NOMO-1 (cell line): ENCODE measurements around the gene CDKN2AIPNL.
A peak's percentile ranks its signal among the peaks of the same experiment; 100 is the strongest.

Source experiments
- DNase-seq, 2 experiments: peaks; one replicate each; lab custom pipeline; 2025; ENCODE audit not compliant: unreplicated experiment in 2 of 2; lab: John Stamatoyannopoulos, UW

The CDKN2AIPNL gene, protein sequence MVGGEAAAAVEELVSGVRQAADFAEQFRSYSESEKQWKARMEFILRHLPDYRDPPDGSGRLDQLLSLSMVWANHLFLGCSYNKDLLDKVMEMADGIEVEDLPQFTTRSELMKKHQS

DNA sequence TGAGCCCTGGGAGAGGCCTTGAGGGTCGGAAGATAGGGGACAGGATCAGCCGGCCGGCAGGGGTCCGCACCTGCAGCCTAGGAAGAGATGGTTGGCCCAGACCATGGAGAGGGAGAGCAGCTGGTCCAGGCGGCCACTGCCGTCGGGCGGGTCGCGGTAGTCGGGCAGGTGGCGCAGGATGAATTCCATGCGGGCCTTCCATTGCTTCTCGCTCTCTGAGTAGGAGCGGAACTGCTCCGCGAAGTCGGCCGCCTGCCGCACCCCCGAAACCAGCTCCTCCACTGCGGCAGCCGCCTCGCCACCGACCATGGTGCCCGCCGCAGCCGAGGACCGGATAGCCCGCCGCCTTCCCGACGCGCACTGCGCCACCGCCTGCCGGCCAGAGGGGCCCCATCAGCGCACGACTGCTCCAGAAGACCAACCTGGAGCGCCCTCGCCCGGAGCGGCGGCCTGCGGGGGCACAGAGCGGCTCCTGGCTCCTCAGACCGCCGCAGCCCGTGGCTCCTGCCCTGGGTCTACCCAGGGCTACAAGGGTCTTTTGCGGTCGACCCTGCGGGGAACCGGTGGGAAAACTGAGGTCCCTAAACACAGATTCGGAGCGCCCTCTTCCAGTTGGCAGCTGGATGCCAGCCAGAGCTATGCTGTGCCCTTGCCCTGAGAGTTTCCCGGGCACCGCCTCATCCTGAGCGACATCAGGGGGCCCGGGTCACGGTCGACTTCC, at the start of gene CDKN2AIPNL:
Gene CDKN2AIPNL (minus strand): TSS at position 336 of the 721 bp plus-strand sequence. CDS start 27 bp downstream, at position 309.
- DNase-seq, result peak; percentile 86 to 92

- no peak for DNase-seq
Measured at GRCh38 chr5:134460551-134460950, 48.9 kb upstream of the CDKN2AIPNL start.

DNA sequence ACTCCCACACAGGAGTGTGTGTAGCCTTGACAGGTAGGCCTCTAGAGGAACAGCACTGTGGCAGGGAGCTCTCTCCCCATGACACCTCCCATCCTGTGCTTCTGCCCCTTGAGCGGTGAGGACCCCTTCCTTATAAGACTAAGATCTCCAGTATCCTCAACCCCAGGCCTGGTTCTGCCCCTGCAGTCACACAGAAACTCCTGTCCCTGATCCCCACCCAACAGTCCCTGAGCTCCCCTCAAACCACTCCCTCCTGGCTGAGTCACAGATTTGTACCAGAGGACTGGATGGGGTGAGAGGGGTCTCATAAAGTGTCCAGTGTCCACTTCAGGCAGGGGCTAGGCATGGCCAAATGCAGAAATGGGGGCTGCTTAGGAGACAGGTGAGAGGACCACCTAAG, 47.8 kb upstream of the CDKN2AIPNL start:
- no peak for DNase-seq

DNA sequence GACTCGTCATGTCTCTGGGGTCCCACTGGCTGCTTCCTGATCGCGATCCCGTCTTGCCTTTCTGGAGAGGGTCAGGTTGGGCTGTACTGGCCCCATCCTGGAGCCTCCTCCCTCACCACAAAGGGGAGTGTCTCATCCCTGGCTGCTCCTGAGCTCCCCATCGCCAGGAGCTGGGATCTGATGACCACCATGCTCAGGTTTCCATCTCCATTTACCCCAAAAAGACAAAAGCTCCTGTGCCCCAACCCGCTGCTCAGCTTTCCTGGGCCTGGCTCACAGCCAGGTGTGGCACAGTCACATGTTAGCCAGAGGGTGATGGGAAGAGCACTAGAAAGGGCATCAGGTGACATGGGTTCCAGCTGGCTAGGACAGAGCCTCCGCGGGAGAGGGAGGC, 47.3 kb upstream of the CDKN2AIPNL start:
- DNase-seq, result no peak

GRCh38 chr5:134458234-134459009, 46.7 kb upstream of the CDKN2AIPNL start:
- DNase-seq, result no peak

DNA sequence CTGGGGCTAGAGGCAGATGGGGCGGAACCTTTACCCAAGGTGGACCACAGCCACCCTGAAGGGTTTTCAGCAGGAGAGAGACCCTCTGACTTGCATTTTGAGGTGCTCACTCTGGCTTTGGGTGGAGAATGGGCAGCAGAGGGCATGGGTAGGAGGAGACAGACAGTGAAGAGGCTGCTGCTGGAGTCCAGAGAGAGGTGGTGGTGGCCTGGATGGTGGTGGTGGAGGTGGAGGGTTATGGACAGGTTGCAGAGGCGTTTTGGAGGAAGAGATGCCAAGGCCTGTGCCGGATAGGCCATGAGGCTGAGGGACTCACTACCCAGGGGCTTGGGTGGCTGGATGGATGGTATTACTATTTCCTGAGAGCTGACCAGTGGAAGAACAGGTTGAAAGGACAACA, 46.1 kb upstream of the CDKN2AIPNL start:
- no peak for DNase-seq

GRCh38 chr5:134456825-134457224, 45.1 kb upstream of the CDKN2AIPNL start:
- no peak for DNase-seq

GRCh38 chr5:134455466-134455865, 43.8 kb upstream of the CDKN2AIPNL start:
- no peak for DNase-seq

- no peak for DNase-seq
Measured at GRCh38 chr5:134453016-134453415, 41.3 kb upstream of the CDKN2AIPNL start.

DNA sequence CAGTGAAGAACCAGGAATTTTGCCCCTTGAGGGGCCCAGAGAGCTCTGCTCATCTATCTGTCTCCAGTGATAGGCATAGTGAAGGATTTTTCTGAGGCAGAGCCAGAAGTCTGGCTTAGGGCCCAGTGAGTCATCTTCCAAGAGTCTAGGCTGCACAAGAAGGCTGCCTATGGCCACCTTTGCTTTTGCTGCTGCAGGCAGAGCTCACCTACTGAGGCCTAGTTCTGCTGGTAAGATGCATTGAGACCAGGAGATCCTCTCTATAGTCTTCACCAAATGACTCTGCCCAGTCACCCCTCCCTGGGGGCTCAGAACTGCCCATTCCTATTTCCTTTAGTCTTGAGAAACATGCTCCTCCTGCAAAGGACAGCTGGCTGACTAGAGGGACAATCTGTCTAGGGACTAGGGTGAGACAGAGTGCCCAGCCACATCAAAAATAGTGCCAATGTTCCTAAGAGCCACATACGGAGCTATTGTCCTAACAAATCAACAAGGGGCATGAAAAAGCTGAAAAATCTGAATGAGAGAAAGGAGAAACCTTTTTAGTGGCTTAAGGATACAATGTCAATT, 40.3 kb upstream of the CDKN2AIPNL start:
- no peak for DNase-seq

GRCh38 chr5:134451225-134451935, 39.7 kb upstream of the CDKN2AIPNL start:
- no peak for DNase-seq

DNA sequence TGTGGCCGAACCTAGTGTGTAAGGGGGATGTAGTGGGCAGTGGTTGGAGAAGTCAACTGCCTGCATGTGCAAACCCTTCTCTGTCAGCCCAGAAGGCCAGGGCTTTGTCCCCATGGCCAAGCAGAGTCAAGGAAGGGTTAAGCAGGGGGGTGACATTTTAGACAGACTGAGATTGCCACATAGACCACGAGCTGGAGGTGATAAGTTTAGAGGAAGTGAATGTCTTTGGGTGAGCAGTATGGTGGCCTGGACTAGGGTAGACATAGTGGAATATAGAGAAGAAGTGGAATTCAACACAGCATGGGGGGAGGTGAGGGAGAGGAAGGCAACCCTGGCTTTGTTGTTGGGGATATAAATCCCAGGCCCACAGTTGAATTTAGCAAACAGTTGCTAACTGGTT, 38.7 kb upstream of the CDKN2AIPNL start:
- peak; percentile 24 to 51 for DNase-seq

- no peak for DNase-seq
Measured at GRCh38 chr5:134449167-134449566, 37.5 kb upstream of the CDKN2AIPNL start.

DNA sequence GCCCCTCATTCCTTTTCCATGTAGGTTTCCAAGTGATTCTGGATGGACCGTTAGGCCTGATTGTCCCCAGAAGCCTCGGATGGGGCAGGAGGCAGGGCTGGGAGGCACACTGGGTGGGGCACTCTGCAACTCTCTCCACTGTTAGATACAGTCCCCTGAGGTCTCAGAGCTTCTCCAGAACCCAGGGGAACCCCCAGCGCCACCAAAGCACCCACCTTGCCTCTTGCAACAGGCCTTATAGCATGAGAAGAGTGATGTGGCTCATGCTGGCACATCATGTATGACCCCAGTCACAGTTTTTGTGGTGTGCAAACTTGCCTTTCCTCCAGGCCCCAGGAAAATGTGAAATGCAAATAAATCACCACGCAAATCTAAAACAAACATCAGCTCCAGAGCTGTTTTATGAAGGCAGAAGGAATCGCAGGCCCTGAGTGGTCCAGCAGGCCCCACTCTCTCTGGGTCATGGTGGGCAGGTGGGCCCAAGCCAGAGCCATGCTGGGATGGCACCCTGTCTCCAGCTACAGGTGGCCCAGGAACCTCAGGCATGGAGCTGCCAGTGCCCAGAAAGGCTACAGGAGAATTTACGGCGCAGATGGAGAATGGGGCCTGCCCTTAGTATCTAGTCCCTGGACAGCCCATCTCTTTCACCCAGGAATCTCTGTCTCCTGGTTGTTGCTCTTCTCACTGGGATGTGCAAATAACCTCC, 36.3 kb upstream of the CDKN2AIPNL start:
- no peak for DNase-seq

DNA sequence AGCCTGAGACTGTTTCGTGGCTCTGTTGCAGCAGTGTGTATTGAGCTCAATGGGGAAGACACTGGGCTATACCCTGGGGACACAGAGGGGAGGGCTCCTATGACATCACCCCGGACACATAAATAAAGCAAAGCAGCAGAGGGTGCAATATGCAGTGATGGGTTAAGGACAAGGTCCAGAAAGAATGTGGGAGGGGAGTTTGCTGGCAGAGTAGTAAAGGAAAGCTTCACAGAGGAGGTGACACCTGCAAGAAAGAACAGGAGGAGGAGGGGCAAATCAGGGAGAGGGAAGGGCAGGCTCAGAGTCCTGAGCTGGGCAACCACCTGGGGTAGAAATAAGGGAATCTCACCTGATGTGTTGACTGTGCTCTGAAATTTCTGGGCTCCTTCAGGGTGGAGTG, 35.3 kb upstream of the CDKN2AIPNL start:
- DNase-seq, result no peak

GRCh38 chr5:134445856-134446818, 34.5 kb upstream of the CDKN2AIPNL start:
- DNase-seq, result no peak

- no peak for DNase-seq
Measured at GRCh38 chr5:134444941-134445471, 33.3 kb upstream of the CDKN2AIPNL start.

DNA sequence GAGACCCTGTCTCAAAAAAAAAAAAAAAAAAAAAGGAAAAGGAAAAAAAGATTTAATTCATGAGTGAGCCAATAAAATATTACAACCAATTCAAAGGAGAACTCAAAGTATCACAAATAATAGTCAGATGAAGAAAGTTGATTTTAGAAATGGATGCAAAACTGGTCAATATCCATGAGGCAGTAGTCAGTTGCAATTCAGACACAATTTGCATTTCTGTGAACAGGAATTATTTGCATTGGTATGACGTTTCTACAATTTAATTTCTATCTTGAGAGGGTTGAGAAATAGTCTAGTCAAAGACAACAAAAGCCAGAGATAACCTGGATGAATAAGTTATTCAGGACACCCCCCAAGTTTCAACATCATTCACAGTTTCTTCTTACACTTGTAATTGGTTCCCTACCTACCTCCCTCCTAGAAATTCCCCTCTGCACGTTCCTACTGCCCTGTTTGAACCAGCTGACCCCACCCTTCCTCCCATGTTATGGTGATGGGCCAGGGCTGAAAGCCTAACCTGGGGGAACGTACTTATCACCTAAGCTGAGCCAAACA, 28.6 kb upstream of the CDKN2AIPNL start:
- DNase-seq, result no peak

DNA sequence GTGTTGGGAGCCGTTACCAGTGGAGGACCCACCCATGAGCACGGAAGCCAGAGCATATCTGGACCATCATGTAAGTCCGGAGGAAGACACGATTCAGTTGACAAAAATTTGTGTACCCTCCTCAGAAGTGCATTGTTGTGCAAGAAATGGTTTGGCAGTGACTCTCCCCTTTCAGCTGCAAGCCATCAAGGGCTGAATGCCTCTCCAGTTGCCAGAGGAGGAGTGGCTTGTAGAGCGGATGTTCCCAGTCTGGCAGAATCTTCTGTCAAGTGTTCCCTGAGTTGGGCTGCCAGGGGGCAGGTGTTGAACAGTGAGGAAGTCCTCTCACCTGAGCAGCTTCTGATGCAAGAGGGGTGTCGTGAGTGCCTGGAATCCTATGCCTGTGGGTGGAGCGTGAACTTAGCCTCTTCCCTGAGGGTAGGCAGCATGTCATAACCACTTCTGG, 27.6 kb upstream of the CDKN2AIPNL start:
- no peak for DNase-seq
